Activated gamma-delta T cell (primary cell): ENCODE data around the gene RABEP2.
"Not testable (repeated sequence)": the region's sequence is repeated elsewhere in the genome, so short reads cannot be mapped to it uniquely, and the experiment has no call there.

ENCODE experiments used
- DNase-seq: peaks from one replicate; lab custom pipeline; 2025; lab: John Stamatoyannopoulos, UW

Gene RABEP2

GRCh38 chr16:28879261-28879840 is 45.7 kb downstream of the RABEP2 start:
- DNase-seq, result no peak

DNA sequence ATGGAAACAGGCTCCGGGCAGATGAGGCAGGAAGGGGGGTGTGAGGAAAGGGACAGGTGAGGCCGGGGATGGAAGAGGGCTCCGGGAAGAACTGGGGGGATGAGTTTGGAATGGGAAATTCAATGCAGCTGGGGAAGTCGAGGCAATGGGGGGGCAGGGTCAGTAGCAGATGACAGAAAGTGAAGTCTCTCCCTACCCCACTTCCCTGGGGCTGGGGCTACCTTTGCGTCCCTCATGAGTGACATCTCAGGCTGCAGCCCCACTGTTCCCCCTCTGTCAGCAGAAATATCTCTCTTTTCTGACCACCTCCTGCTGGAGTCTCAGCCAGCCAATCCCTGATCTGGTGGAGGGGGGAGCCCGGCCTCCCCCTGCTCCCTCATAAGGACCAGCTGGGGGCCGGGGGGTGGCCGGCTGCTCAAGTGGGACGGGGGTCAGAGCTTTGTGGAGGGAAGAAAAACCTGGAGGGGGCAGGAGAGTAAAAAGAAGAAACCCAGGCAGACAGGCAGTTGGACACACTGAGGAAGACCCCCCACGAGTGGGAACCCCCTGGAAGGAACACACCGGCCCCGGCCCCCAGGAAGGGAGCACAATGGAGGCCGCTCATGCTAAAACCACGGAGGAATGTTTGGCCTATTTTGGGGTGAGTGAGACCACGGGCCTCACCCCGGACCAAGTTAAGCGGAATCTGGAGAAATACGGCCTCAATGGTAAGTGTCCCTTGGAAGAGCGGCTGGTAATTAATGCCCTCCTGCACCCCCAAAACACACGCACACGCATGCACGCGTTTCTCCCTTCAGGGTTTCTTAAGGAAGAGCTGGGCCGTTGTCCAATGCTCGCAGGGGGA is 46.7 kb downstream of the RABEP2 start, which contains the start of gene ATP2A1:
Gene ATP2A1 (plus strand): TSS at position 406 of the 844 bp plus-strand sequence. CDS start 184 bp downstream, at position 590.
- no peak for DNase-seq

- no peak for DNase-seq
Observed at GRCh38 chr16:28877655-28878000, 47.4 kb downstream of the RABEP2 start.

DNA sequence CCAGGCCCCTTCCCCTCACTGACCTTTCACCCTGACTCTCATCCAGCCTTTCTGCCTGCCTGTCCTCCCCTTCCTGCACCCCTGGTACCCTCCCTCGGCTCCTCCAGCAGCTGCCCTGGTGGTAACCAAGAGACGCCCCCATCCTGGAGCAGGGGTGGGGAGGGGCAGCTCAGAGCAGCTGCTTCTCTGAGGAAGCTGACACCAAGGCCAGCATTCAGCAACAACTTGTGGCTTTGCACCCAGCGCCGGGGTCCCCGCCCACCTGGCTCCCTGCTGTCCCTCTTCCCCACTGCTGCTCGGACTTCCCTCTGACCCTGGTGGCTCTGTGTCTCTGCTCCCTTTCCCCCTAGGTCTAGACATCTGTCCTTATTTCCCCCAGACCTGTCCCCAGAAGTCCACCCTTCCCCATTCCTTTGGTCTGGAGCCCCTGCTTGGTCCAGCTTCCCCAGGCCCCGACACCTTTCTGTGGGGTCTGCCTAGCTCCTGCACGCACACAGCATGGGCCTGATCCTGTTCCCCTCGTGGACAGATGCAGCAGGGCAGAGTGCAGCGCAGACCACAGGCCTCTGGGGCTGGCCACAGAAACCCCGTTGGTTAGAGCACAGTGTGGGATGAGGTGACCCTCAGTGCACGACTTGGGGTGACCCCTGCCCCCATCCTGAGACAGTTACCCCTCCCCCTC is 47.9 kb downstream of the RABEP2 start:
- no peak for DNase-seq

DNA sequence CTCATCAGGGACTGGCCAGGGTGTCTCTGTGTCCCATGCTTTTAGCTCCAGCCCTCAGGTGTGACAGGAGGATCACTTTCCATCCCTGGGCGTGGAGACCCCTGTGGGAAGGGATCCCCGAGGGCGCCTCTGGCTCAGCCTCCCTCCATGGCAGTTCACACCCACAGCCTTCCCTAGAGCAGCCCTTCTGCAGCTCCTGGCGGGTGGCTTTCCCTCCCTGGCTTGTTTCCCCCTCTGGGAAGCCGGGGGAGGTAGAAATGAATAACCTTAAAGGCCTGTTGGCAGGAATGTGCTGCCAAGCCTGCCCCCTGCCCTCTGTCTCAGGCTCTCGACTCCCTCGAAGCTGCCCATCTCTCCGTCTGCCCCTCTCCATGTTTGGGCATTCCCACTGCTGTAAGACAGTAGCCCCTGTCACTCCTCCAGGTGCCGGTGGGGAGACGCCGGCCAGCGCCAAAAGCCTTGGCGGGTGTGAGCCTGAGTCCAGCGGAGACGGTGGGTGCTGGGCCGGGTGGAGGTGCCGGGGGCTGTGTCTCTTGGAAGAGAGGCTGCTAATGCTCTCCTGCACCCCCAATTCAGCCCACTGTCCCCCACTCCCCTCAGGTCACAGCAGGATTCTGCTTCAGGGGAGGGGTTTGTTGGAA is 48.9 kb downstream of the RABEP2 start:
- no peak for DNase-seq

DNA sequence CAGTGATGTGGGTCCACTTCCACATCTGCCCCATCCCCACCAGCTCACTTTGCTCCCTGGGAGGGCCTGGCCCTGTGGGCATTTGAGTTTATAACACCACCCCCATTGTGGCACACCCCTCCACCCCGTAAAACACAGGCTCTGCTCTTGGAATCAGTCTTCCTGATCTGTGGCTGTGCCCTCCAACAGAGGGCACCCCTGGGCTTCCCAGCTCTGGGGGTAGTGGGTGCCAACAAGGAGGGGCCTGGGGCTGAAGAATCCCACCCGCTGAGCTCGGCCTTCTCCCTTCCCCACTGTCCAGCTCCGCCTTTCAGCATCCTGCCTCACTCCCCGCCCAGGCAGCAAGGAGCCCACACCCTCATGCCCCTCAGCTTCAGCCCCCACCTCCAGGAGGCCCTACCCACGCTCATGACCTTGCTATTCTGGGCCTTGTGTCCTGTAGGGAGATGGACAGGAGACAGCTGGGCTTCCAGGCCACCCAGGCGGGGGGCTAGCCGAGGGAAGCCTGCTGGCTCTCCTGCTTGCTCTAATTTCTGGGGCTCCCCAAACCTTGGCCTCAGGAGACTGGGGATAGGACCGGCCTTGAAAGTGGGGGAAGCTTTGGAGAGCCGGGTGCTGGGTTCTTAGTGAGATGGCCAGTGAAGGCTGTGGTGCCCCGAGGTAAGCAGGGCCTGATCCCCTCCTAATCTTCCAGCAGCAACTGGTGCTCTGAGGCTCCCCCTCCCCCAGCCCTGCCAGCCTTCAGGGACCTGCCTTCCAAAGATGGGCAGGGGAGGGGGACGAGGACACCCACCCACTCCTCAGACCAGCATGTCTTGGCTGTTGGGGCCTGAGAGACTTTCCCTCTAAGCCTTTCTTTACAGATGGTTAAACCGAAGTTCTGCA is 49.7 kb downstream of the RABEP2 start:
- DNase-seq, result no peak

- no peak for DNase-seq
Observed at GRCh38 chr16:28874406-28874805, 50.6 kb downstream of the RABEP2 start.

GRCh38 chr16:28873543-28874201 is 51.4 kb downstream of the RABEP2 start:
- no peak for DNase-seq

DNA sequence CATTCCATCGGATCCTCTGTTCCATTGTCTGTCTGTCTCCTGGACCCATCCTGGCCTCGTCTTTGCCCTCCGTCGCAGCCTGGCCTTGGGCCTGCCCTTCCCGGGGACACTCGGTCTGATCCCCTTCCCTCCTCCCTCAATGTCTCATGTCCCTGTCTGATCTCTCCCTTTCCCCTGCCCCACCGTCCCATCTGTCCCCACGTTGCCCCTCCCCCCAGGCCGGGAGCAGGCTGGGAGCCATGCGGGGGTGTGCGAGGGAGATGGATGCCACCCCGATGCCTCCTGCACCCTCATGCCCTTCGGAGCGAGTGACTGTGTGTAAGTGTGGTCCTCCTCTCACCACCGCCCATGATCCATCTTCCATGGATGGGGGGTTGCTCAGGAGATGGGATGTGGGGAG is 52.1 kb downstream of the RABEP2 start:
- no peak for DNase-seq

- DNase-seq, result no peak
Observed at GRCh38 chr16:28869201-28869600, 55.8 kb downstream of the RABEP2 start.

GRCh38 chr16:28867646-28868045 is 57.4 kb downstream of the RABEP2 start:
- DNase-seq, result not testable (repeated sequence)

- DNase-seq, result no peak
Observed at GRCh38 chr16:28867241-28867640, 57.8 kb downstream of the RABEP2 start.

DNA sequence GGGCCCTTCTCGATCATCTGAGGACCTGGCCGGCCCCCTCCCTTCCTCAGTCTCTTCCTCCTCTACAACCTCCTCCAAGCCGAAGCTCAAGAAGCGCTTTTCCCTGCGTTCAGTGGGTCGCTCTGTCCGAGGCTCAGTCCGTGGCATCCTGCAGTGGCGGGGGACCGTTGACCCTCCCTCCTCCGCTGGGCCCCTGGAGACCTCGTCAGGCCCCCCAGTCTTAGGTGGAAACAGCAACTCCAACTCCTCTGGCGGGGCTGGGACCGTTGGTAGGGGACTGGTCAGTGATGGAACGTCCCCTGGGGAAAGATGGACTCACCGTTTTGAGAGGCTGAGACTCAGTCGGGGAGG is 58.6 kb downstream of the RABEP2 start:
- DNase-seq, result no peak

DNA sequence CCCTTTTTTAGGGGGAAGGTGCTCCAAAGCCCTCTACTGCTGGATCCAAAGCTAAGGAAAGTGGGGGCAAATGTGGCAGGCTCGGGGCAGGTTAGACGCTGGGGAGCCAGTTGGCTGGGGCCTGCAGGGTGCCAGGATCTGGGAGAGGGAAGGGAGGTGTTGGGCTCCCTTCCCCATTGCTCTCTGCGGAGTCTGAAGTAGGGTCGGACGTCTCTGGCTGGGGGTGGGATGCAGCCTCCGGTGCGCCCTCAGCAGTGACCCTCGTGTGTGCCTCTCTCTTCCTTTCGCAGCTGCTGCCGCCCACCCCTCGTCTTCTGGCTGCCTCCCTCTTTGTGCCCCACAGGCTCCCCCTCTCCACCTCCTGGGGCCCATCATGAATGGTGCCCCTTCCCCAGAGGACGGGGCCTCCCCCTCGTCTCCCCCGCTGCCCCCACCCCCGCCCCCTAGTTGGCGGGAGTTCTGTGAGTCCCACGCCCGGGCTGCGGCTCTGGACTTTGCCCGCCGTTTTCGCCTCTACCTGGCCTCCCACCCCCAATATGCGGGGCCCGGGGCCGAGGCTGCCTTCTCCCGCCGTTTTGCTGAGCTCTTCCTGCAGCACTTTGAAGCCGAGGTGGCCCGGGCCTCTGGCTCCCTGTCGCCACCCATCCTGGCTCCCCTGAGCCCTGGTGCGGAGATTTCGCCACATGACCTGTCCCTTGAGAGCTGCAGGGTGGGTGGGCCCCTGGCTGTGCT is 59.1 kb downstream of the RABEP2 start:
- DNase-seq, result no peak

DNA sequence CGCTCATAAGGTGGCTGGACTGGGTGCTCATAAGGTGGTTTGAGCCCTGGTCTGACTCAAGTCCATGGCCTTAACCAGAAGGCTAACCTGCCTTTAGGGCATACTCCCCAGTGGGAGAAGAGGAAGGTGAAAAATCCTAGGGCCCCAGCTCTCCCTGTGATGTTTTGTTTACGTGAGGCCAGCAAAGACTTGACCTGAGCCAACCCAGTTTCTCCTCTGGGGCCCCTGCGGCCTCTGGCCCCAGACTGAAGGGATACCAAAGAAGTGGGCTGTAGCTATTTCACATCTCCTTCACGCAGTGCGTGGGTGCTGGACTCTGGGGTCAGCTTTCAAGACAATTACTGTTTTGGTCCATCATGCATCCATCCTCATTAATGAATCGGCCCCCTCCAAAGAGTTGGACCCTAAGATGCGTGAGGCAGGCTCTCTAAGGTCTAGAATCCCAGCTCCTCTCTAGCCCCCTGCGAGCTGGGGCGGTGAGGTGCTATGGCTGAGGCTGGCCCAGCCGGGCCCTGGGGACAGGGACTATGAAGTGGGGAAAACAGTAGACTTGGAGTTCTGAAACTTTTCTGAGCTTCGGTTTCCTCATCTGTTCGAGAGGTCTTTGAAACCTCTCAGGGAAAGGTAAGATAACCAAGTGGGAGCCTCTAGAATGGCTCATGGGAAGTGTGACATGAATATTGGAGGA is 59.9 kb downstream of the RABEP2 start:
- DNase-seq, result no peak

DNA sequence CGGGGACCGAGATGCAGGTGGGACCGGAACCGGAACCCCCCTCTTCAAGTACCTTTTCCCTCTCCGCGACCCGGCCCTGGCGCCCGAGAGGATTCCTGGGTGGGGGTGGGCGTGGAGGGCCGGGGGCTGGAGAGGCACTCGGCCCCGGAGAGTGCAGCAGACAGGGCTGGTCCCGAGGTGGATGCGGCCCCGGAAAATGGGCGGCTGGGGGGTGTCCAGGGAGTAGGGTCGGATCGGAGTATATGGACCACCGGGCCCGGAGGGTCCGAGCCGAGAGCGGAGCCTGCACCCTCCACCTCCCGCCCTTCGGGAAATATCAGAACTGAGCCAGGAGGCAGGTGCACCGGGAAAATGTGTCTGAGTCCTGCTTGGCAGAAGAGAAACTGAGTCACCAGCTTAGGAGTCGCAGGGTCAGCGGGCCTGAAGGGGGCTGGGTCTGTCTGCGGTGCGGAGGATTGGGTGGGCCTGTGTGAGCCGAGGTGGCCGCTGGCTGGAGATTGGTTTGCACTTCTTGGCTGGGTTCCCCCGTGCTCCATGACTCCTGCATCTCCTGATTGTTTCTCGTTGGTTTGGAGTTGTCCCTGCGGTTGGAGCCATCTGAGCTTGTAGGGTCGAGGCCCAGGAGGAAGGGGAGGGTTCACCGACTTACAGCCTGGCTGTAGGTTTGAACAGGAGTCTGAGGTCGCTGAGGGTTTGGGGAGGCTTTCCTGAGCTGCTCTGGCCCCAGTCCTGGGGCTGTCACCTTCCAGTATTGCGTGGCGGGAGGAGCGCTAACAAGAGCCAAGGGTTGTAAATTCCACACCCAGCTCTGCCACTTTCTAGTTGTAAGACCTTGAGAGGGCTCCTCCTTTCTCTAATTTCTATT is 60.9 kb downstream of the RABEP2 start:
- no peak for DNase-seq

DNA sequence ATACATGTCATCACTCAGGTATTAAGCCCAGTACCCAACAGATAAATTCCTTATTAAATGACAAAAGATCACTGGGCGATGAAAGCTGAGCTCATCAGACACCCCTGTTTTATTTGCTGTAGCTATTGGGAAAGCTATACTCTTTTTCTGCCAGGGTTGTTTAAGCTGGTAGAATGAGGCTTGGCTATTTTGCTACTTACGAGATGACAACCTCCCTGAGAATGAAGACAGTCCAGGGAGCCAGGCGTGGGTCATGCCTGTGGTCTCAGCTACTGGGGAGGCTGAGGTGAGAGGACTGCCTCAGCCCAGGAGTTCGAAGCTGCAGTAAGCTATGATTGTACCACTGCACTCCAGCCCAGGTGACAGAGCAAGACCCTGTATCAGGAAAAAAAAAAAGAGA is 65.7 kb downstream of the RABEP2 start:
- no peak for DNase-seq

- no peak for DNase-seq
Observed at GRCh38 chr16:28858421-28858820, 66.6 kb downstream of the RABEP2 start.
